H9 (cell line): ENCODE data around the gene SCUBE1. TPM values are rescaled to one million over a fixed set of nuclear protein-coding genes. Genes with fewer than 3 reads are reported as not detected.
"Not testable (repeated sequence)": the region's sequence is repeated elsewhere in the genome, so short reads cannot be mapped to it uniquely, and the experiment has no call there.

Experiments used
- DNase-seq: peaks from one replicate; pipeline ENCODE4 v3.0.0-alpha.2; 2017
- H2AFZ ChIP-seq: one replicate; pipeline ENCODE4 v1.6.1; 2013; ENCODE audit warnings: mild to moderate bottlenecking, low read length, control low read depth, moderate library complexity
- H2AK5ac ChIP-seq: 2 replicates; pipeline ENCODE4 v1.6.1; 2013; ENCODE audit warnings: low read length, control low read depth, mixed read lengths; ENCODE audit not compliant: insufficient read length
- H2BK120ac ChIP-seq: one replicate; pipeline ENCODE4 v1.6.1; 2013; ENCODE audit warnings: low read depth, mild to moderate bottlenecking, low read length, control low read depth, inconsistent platforms; ENCODE audit not compliant: poor library complexity, severe bottlenecking
- H2BK12ac ChIP-seq: 2 replicates; pipeline ENCODE4 v1.6.1; 2013; ENCODE audit warnings: low read length, control low read depth, mixed read lengths, low read depth; ENCODE audit not compliant: insufficient read length
- H2BK15ac ChIP-seq: 2 replicates; pipeline ENCODE4 v1.6.1; 2013; ENCODE audit warnings: low read depth, low read length, control low read depth
- H2BK20ac ChIP-seq: one replicate; pipeline ENCODE4 v1.6.1; 2013; ENCODE audit warnings: low read depth, mild to moderate bottlenecking, low read length, control low read depth, inconsistent platforms; ENCODE audit not compliant: poor library complexity, severe bottlenecking
- H2BK5ac ChIP-seq: 2 replicates; pipeline ENCODE4 v1.6.1; 2013; ENCODE audit warnings: low read length, control low read depth, mixed read lengths; ENCODE audit not compliant: insufficient read length
- H3K14ac ChIP-seq: 2 replicates; pipeline ENCODE4 v1.6.1; 2013; ENCODE audit warnings: low read length, control low read depth; ENCODE audit not compliant: insufficient read depth
- H3K18ac ChIP-seq: 2 replicates; pipeline ENCODE4 v1.6.1; 2013; ENCODE audit warnings: low read depth, mild to moderate bottlenecking, mixed read lengths, low read length, control low read depth; ENCODE audit not compliant: insufficient read length
- H3K23ac ChIP-seq: 2 replicates; pipeline ENCODE4 v1.6.1; 2013; ENCODE audit warnings: low read length, control low read depth, mixed read lengths, low read depth; ENCODE audit not compliant: insufficient read length
- H3K23me2 ChIP-seq: 2 replicates; pipeline ENCODE4 v1.6.1; 2013; ENCODE audit warnings: low read depth, mild to moderate bottlenecking, mixed read lengths, low read length, control low read depth; ENCODE audit not compliant: insufficient read length, poor library complexity, severe bottlenecking
- H3K27ac ChIP-seq: 2 replicates; pipeline ENCODE4 v1.5.1; 2013; ENCODE audit warnings: low read length, control low read depth, mixed read lengths, low read depth; ENCODE audit not compliant: insufficient read length
- H3K27me3 ChIP-seq: 2 replicates; pipeline ENCODE4 v1.6.1; 2013; ENCODE audit warnings: low read length, control low read depth, inconsistent platforms; ENCODE audit not compliant: insufficient read depth
- H3K4ac ChIP-seq: 2 replicates; pipeline ENCODE4 v1.6.1; 2013; ENCODE audit warnings: low read depth, mild to moderate bottlenecking, control low read depth, inconsistent platforms, low read length, moderate library complexity
- H3K4me1 ChIP-seq: 2 replicates; pipeline ENCODE4 v1.6.1; 2013; ENCODE audit warnings: low read length, control low read depth, inconsistent platforms; ENCODE audit not compliant: insufficient read depth
- H3K4me2 ChIP-seq: 2 replicates; pipeline ENCODE4 v1.6.1; 2013; ENCODE audit warnings: low read length, control low read depth, mixed read lengths; ENCODE audit not compliant: insufficient read length, insufficient read depth
- H3K56ac ChIP-seq: 2 replicates; pipeline ENCODE4 v1.6.1; 2013; ENCODE audit warnings: low read depth, mild to moderate bottlenecking, mixed read lengths, low read length, control low read depth; ENCODE audit not compliant: insufficient read length
- H3K79me1 ChIP-seq: 2 replicates; pipeline ENCODE4 v1.6.1; 2013; ENCODE audit warnings: low read depth, mild to moderate bottlenecking, moderate library complexity, low read length, control low read depth, inconsistent platforms; ENCODE audit not compliant: insufficient read depth, poor library complexity, severe bottlenecking
- H3K79me2 ChIP-seq: 2 replicates; pipeline ENCODE4 v1.6.1; 2013; ENCODE audit warnings: low read length, control low read depth, inconsistent platforms; ENCODE audit not compliant: insufficient read depth
- H3K9ac ChIP-seq: 2 replicates; pipeline ENCODE4 v1.6.1; 2013; ENCODE audit warnings: low read length, control low read depth, mixed read lengths; ENCODE audit not compliant: insufficient read length; ENCODE audit errors: extremely low read depth
- H3K9me3 ChIP-seq: one replicate; pipeline ENCODE4 v1.6.1; 2013; ENCODE audit warnings: low read depth, low read length, inconsistent platforms; ENCODE audit not compliant: control insufficient read depth
- H3T11ph ChIP-seq: one replicate; pipeline ENCODE4 v1.6.1; 2013; ENCODE audit warnings: mild to moderate bottlenecking, low read length, control low read depth, inconsistent platforms
- H4K20me1 ChIP-seq: one replicate; pipeline ENCODE4 v1.6.1; 2013; ENCODE audit not compliant: control insufficient read depth, insufficient read length, insufficient read depth
- H4K5ac ChIP-seq: 2 replicates; pipeline ENCODE4 v1.6.1; 2013; ENCODE audit warnings: low read depth, mild to moderate bottlenecking, mixed read lengths, low read length, control low read depth; ENCODE audit not compliant: insufficient read length
- H4K8ac ChIP-seq: replicated peaks from 2 replicates; pipeline ENCODE4 v1.6.1; 2013; ENCODE audit warnings: low read length, control low read depth, mixed read lengths, low read depth; ENCODE audit not compliant: insufficient read length
- H4K91ac ChIP-seq: 2 replicates; pipeline ENCODE4 v1.6.1; 2013; ENCODE audit warnings: low read depth, mild to moderate bottlenecking, moderate library complexity, mixed read lengths, low read length, control low read depth; ENCODE audit not compliant: insufficient read length
- H3K27ac Mint-ChIP-seq, 3 experiments: 2 replicates in 2 of 3; 3 replicates in 1 of 3; pipeline ENCODE4 v1.8.0; 2020 to 2021; ENCODE audit warnings: mixed read lengths in 3 of 3, mild to moderate bottlenecking in 1 of 3, moderate library complexity in 1 of 3
- H3K27me3 Mint-ChIP-seq: 2 replicates; pipeline ENCODE4 v1.8.0; 2021; ENCODE audit warnings: low read depth, mild to moderate bottlenecking, moderate library complexity, mixed read lengths
- H3K36me3 Mint-ChIP-seq, 3 experiments: 2 replicates in 2 of 3; 3 replicates in 1 of 3; pipeline ENCODE4 v1.8.0; 2020 to 2021; ENCODE audit warnings: low read depth in 3 of 3, mixed read lengths in 3 of 3; ENCODE audit not compliant: insufficient read depth in 1 of 3
- H3K4me1 Mint-ChIP-seq, 2 experiments: 2 replicates each; pipeline ENCODE4 v1.8.0; 2020; ENCODE audit warnings: mixed read lengths in 2 of 2
- H3K4me3 Mint-ChIP-seq, 2 experiments: 2 replicates in 1 of 2; 3 replicates in 1 of 2; pipeline ENCODE4 v1.8.0; 2020 to 2021; ENCODE audit warnings: mild to moderate bottlenecking in 2 of 2, mixed read lengths in 2 of 2, moderate library complexity in 1 of 2
- H3K9me3 Mint-ChIP-seq, 2 experiments: 2 replicates in 1 of 2; 3 replicates in 1 of 2; pipeline ENCODE4 v1.8.0; 2020; ENCODE audit warnings: mild to moderate bottlenecking in 2 of 2, mixed read lengths in 2 of 2, moderate library complexity in 1 of 2
- WGBS: extraction: QIAGEN DNeasy Blood & Tissue Kit; methylation state at CpG from one replicate; pipeline ENCODE4 v1.1.7; 2013; ENCODE audit warnings: missing lambda C conversion rate, low lambda C conversion rate, mixed read lengths; ENCODE audit not compliant: insufficient read length; ENCODE audit errors: extremely low coverage; 5-methylcytosine and 5-hydroxymethylcytosine counted together
- total RNA-seq: library from RNA; stranded (reverse); gene quantifications from 2 replicates; pipeline ENCODE4 v1.2.1, GENCODE V29; 2021
- TF ChIP-seq, protein P1 (sequence below): fragments of 200-600 bp; sonication (generic); conservative IDR thresholded peaks from 3 replicates; pipeline ENCODE4 v1.8.0; 2021; ENCODE audit warnings: antibody characterized with exemption, mild to moderate bottlenecking

Gene SCUBE1
- total RNA-seq, 1 experiment from 2014 or later: 1.2 TPM

DNA sequence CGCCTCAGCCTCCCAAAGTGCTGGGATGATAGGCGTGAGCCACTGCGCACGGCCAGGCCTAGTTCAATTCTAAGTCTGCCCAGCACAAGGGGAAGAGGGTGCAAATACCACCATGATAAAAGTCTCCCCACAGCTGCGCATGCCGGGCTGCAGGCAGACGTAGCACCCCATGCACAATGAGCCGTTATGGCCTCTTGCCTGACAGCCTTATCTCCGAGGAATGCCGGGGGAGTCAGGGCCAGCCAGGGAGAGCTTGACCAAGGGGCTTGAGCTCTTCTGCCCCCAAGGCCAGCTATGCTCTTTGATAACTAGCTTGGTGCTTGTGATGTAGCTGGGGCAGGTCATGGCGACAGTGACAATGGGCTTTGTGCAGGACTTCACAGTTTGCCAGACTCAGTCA lies 13.7 kb upstream of the SCUBE1 start:
- Mint-ChIP-seq H3K27me3 (peaks cover 5% of the 10 kb centered on the region), H3K27ac (no peak overlapping the region), H3K36me3 (no peaks in the 10 kb centered on the region), H3K9me3 (no peaks in the 10 kb centered on the region), H3K4me3 (no peak overlapping the region), H3K4me1 (peaks cover 4% of the 10 kb centered on the region in 2 experiments)
- H2BK12ac ChIP-seq: no peak overlapping the region
- DNase-seq: no peak
- no peak overlapping the region for H2BK20ac ChIP-seq
- H4K91ac ChIP-seq: no peak overlapping the region
- H3K27ac ChIP-seq: no peak overlapping the region
- H2AK5ac ChIP-seq: no peak overlapping the region
- H3K9me3 ChIP-seq: no peaks in the 10 kb centered on the region
- H3K4me2 ChIP-seq: no peak overlapping the region
- H3K56ac ChIP-seq: no peak overlapping the region
- H3K27me3 ChIP-seq: no peaks in the 10 kb centered on the region
- WGBS: no CpG with 5 or more reads among the region's 11 CpGs
- no peak overlapping the region for H3K23ac ChIP-seq
- no peak overlapping the region for H2BK5ac ChIP-seq
- H3K79me1 ChIP-seq: no peaks in the 10 kb centered on the region
- no peak overlapping the region for H3K9ac ChIP-seq
- H2BK15ac ChIP-seq: no peak overlapping the region
- no peaks in the 10 kb centered on the region for H3K79me2 ChIP-seq
- H3K18ac ChIP-seq: no peak overlapping the region
- no peaks in the 10 kb centered on the region for H4K20me1 ChIP-seq
- no peaks in the 10 kb centered on the region for H3K23me2 ChIP-seq
- no peak overlapping the region for H4K5ac ChIP-seq
- TF ChIP-seq, protein P1, sequence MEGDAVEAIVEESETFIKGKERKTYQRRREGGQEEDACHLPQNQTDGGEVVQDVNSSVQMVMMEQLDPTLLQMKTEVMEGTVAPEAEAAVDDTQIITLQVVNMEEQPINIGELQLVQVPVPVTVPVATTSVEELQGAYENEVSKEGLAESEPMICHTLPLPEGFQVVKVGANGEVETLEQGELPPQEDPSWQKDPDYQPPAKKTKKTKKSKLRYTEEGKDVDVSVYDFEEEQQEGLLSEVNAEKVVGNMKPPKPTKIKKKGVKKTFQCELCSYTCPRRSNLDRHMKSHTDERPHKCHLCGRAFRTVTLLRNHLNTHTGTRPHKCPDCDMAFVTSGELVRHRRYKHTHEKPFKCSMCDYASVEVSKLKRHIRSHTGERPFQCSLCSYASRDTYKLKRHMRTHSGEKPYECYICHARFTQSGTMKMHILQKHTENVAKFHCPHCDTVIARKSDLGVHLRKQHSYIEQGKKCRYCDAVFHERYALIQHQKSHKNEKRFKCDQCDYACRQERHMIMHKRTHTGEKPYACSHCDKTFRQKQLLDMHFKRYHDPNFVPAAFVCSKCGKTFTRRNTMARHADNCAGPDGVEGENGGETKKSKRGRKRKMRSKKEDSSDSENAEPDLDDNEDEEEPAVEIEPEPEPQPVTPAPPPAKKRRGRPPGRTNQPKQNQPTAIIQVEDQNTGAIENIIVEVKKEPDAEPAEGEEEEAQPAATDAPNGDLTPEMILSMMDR: no peak
- H3K4me1 ChIP-seq: no peaks in the 10 kb centered on the region
- no peak overlapping the region for H4K8ac ChIP-seq
- H2AFZ ChIP-seq: no peak overlapping the region
- H3K14ac ChIP-seq: no peak overlapping the region
- no peak overlapping the region for H2BK120ac ChIP-seq
- no peak overlapping the region for H3K4ac ChIP-seq
- H3T11ph ChIP-seq: no peak overlapping the region

DNA sequence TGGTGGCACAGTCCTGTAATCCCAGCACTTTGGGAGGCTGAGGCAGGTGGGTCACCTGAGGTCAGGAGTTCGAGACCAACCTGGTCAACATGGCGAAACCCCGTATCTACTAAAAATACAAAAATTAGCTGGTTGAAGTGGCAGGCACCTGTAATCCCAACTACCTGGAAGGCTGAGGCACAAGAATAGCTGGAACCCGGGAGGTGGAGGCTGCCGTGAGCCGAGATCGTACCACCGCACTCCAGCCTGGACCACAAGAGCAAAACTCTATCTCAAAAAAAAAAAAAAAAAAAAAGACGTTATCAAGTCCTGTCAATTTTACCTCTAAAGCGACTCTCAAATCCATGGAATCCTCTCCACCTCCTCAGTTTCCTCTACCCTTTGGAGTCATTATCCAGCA lies 12.5 kb upstream of the SCUBE1 start:
- H3K4me2 ChIP-seq, DNase-seq, H2BK15ac ChIP-seq, H2BK12ac ChIP-seq, H3K4me1 ChIP-seq, H3K14ac ChIP-seq, H3K9me3 Mint-ChIP-seq, H4K20me1 ChIP-seq, H4K5ac ChIP-seq, H3K79me2 ChIP-seq, H3K4ac ChIP-seq, H3K27ac ChIP-seq, H3K9me3 ChIP-seq, H2AK5ac ChIP-seq, H4K8ac ChIP-seq, H2BK5ac ChIP-seq, H3K9ac ChIP-seq, H3K18ac ChIP-seq, H3T11ph ChIP-seq, H2BK120ac ChIP-seq, H3K79me1 ChIP-seq, H3K27me3 ChIP-seq, H3K36me3 Mint-ChIP-seq, H3K27ac Mint-ChIP-seq, H3K27me3 Mint-ChIP-seq, H3K23ac ChIP-seq, H2AFZ ChIP-seq, H2BK20ac ChIP-seq, H3K56ac ChIP-seq, H3K23me2 ChIP-seq, H4K91ac ChIP-seq, H3K4me3 Mint-ChIP-seq, H3K4me1 Mint-ChIP-seq: not testable (repeated sequence)
- no CpG with 5 or more reads among the region's 10 CpGs for WGBS
